Ishikawa (cell line): Measurements from ENCODE around the gene SREBF1.

Experiments used
- CEBPB ChIP-seq: IDR thresholded peaks from 2 replicates; pipeline ENCODE4 v1.6.1; 2012
- CREB1 ChIP-seq: IDR thresholded peaks from 2 replicates; pipeline ENCODE4 v1.6.1; 2012; ENCODE audit warnings: low read depth
- EGR1 ChIP-seq: IDR thresholded peaks from 2 replicates; pipeline ENCODE4 v1.6.1; 2012
- EP300 ChIP-seq: IDR thresholded peaks from 2 replicates; pipeline ENCODE4 v1.6.1; 2012; ENCODE audit warnings: borderline replicate concordance
- FOXM1 ChIP-seq: IDR thresholded peaks from 2 replicates; pipeline ENCODE4 v1.6.1; 2012; ENCODE audit warnings: low read depth, borderline replicate concordance
- MAX ChIP-seq: IDR thresholded peaks from 2 replicates; pipeline ENCODE4 v1.6.1; 2012
- NFIC ChIP-seq: IDR thresholded peaks from 2 replicates; pipeline ENCODE4 v1.6.1; 2012
- RAD21 ChIP-seq: IDR thresholded peaks from 2 replicates; pipeline ENCODE4 v1.6.1; 2012; ENCODE audit warnings: low read depth
- TAF1 ChIP-seq: IDR thresholded peaks from 2 replicates; pipeline ENCODE4 v1.6.1; 2012; ENCODE audit warnings: low read depth, mild to moderate bottlenecking
- TCF12 ChIP-seq: IDR thresholded peaks from 2 replicates; pipeline ENCODE4 v1.6.1; 2012; ENCODE audit warnings: low read depth
- TEAD4 ChIP-seq: IDR thresholded peaks from 2 replicates; pipeline ENCODE4 v1.6.1; 2012
- YY1 ChIP-seq: IDR thresholded peaks from 2 replicates; pipeline ENCODE4 v1.6.1; 2012; ENCODE audit warnings: low read depth
- ZBTB7A ChIP-seq: IDR thresholded peaks from 2 replicates; pipeline ENCODE4 v1.6.1; 2012; ENCODE audit warnings: low read depth
- TF ChIP-seq, protein P1 (sequence below): IDR thresholded peaks from 2 replicates; pipeline ENCODE4 v1.6.1; 2012
- TF ChIP-seq, protein P2 (sequence below): IDR thresholded peaks from 2 replicates; pipeline ENCODE4 v1.6.1; 2012; ENCODE audit warnings: low read depth, mild to moderate bottlenecking

Gene SREBF1

DNA sequence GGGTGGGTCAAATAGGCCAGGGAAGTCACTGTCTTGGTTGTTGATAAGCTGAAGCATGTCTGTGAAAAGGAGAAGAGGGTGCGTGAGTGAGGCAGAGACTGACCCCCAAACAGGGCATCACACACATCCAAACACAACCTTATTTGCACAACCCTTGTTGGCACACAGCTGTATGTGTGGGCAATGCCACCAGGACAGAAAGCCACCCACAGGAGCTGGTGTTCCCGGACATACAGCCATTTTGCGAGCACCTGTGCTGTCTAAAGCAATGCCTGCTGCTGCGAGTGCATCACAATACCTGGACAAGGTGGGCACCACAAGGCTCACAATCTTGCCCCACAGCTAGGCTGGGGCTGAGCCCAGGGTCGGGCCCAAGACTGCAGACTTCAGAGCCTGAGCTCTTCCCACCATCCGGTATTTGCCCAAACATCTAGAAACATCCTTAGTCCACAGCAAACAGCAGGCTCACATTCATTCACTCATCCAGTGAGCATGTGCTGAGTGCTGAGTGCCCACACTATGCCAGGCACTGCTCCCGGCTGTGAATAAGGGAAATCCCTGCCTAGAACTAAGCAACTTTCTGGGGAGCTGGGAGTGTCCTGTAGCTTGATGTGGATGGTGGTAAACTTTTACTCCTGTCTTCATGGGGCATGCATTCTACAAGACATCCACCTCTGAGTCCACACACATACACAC is 16.2 kb downstream of the SREBF1 start:
- TF ChIP-seq RAD21 (no peak), CREB1 (no peak), CEBPB (no peak), MAX (no peak), EGR1 (no peak), TCF12 (no peak), EP300 (no peak), TAF1 (no peak), FOXM1 (no peak)
- TF ChIP-seq, protein P1, sequence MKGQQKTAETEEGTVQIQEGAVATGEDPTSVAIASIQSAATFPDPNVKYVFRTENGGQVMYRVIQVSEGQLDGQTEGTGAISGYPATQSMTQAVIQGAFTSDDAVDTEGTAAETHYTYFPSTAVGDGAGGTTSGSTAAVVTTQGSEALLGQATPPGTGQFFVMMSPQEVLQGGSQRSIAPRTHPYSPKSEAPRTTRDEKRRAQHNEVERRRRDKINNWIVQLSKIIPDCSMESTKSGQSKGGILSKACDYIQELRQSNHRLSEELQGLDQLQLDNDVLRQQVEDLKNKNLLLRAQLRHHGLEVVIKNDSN = no peak

DNA sequence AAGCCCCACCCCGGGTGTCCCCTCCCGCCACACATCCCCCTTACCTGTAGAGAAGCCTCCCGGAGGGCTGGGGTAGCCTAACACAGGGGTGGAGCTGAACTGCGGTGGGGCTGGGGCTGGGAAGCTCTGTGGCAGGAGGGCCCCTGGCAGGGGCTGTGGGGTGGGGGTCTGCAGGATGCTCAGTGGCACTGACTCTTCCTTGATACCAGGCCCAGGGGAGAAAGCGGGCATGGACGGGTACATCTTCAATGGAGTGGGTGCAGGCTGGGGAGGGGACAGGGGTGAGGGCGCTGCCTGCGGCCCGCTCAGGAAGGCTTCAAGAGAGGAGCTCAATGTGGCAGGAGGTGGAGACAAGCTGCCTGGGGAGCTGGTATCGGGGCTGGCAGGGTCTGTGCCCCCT is 16.7 kb downstream of the SREBF1 start:
- TF ChIP-seq TEAD4 (no peak), FOXM1 (no peak), MAX (no peak), EP300 (no peak)

- TF ChIP-seq TCF12 (peak; percentile 45), MAX (peak; percentile 55; the same call in 1 of the 2 replicates), TEAD4 (no peak), RAD21 (no peak), EP300 (peak; percentile 26; the same call in 1 of the 2 replicates), CEBPB (peak; percentile 58; the same call in 1 of the 2 replicates), NFIC (peak; percentile 87)
- TF ChIP-seq, protein P1 = no peak; the same call in 1 of the 2 replicates
These were observed 17.2 kb downstream of the SREBF1 start for GRCh38 chr17:17819561-17819995.

- TF ChIP-seq, protein P1 = no peak
- TF ChIP-seq EGR1 = no peak
- no peak for TF ChIP-seq TCF12
- TF ChIP-seq CEBPB = no peak
- no peak for TF ChIP-seq EP300
- no peak for TF ChIP-seq FOXM1
- no peak for TF ChIP-seq MAX
- TF ChIP-seq TEAD4 = no peak
- TF ChIP-seq, protein P2, sequence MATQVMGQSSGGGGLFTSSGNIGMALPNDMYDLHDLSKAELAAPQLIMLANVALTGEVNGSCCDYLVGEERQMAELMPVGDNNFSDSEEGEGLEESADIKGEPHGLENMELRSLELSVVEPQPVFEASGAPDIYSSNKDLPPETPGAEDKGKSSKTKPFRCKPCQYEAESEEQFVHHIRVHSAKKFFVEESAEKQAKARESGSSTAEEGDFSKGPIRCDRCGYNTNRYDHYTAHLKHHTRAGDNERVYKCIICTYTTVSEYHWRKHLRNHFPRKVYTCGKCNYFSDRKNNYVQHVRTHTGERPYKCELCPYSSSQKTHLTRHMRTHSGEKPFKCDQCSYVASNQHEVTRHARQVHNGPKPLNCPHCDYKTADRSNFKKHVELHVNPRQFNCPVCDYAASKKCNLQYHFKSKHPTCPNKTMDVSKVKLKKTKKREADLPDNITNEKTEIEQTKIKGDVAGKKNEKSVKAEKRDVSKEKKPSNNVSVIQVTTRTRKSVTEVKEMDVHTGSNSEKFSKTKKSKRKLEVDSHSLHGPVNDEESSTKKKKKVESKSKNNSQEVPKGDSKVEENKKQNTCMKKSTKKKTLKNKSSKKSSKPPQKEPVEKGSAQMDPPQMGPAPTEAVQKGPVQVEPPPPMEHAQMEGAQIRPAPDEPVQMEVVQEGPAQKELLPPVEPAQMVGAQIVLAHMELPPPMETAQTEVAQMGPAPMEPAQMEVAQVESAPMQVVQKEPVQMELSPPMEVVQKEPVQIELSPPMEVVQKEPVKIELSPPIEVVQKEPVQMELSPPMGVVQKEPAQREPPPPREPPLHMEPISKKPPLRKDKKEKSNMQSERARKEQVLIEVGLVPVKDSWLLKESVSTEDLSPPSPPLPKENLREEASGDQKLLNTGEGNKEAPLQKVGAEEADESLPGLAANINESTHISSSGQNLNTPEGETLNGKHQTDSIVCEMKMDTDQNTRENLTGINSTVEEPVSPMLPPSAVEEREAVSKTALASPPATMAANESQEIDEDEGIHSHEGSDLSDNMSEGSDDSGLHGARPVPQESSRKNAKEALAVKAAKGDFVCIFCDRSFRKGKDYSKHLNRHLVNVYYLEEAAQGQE = no peak
- TF ChIP-seq NFIC = no peak
- TF ChIP-seq TAF1 = no peak
- no peak for TF ChIP-seq RAD21
- TF ChIP-seq ZBTB7A = no peak
- no peak for TF ChIP-seq CREB1
- TF ChIP-seq YY1 = no peak
These were observed 17.7 kb downstream of the SREBF1 start for GRCh38 chr17:17819111-17819510.

DNA sequence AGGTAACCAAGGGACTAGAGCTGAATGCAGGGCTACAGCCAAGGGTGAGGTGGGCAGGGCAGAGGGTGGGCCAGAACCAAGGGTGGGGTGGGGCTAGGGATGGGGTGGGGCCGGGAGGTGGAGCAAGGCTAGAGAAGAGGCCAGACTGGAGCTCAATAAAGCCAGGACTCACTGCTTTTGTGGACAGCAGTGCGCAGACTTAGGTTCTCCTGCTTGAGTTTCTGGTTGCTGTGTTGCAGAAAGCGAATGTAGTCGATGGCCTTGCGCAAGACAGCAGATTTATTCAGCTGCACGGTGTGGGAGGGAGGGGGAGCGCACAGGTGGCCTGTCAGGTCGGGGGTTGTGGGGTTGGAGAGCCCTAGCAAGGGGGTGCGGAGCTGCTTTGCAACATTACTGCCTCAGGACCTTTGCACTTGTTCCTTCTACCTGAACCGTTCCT is 18.7 kb downstream of the SREBF1 start:
- peak; percentile 55; the same call in 1 of the 2 replicates for TF ChIP-seq CEBPB
- TF ChIP-seq, protein P1 = no peak

- TF ChIP-seq CEBPB (no peak), EGR1 (no peak), FOXM1 (no peak), MAX (no peak), NFIC (no peak), RAD21 (no peak), ZBTB7A (no peak)
- TF ChIP-seq, protein P2 = no peak
These were observed 19.2 kb downstream of the SREBF1 start for GRCh38 chr17:17817552-17817947.
